Body of pancreas (tissue), 4 donors: Measurements from ENCODE around the gene MUC5B. TPM values are rescaled to one million over a fixed set of nuclear protein-coding genes. Genes with fewer than 3 reads are reported as not detected.
"Not testable (repeated sequence)": the region's sequence is repeated elsewhere in the genome, so short reads cannot be mapped to it uniquely, and the experiment has no call there.

ENCODE experiments used
- ATAC-seq: fragments of 150-250 bp; one replicate; pipeline ENCODE4 v1.9.1; 2016
- DNase-seq, 4 donors: peaks; one replicate each; pipeline ENCODE4 v3.0.0-alpha.2; 2019
- H3K27ac ChIP-seq, 4 donors: fragments of 200-600 bp; sonication (generic); 1 replicate in 3 of 4; 2 replicates in 1 of 4; pipeline versions ENCODE4 v1.5.1 to v1.6.1; 2016 to 2019; ENCODE audit warnings: mild to moderate bottlenecking in 1 of 4, mixed read lengths in 1 of 4, moderate library complexity in 1 of 4
- H3K27me3 ChIP-seq, 2 donors: fragments of 200-600 bp; sonication (generic); one replicate each; pipeline ENCODE4 v1.6.0; 2016; ENCODE audit warnings: mild to moderate bottlenecking in 1 of 2
- H3K36me3 ChIP-seq, 2 donors: fragments of 200-600 bp; sonication (generic); replicated peaks in 1 of 2; 2 replicates each; pipeline ENCODE4 v1.5.1; 2016; ENCODE audit warnings: low read depth in 2 of 2; ENCODE audit not compliant: insufficient read depth in 1 of 2
- H3K4me1 ChIP-seq: fragments of 200-600 bp; sonication (generic); one replicate; pipeline ENCODE4 v1.6.0; 2016
- H3K4me3 ChIP-seq, 2 donors: fragments of 200-600 bp; sonication (generic); 1 replicate in 1 of 2; 2 replicates in 1 of 2; pipeline ENCODE4 v1.5.1; 2016 to 2019
- H3K9me3 ChIP-seq, 3 donors: fragments of 200-600 bp; sonication (generic); 1 replicate in 2 of 3; 2 replicates in 1 of 3; pipeline ENCODE4 v1.5.1; 2016
- POLR2A ChIP-seq, 3 donors: fragments of 450-650 bp; IDR thresholded peaks; one replicate each; pipeline ENCODE4 v1.6.1; 2016; ENCODE audit warnings: antibody characterized with exemption in 3 of 3, mild to moderate bottlenecking in 2 of 3
- WGBS, 2 donors: methylation state at CpG; one replicate each; pipeline ENCODE4 v1.1.5; 2017; 5-methylcytosine and 5-hydroxymethylcytosine counted together
- intact Hi-C: fragments of 100-400 bp; cut with DNase I; formaldehyde crosslinking; loops from one replicate; pipeline ENCODE4 v1.15.1; 2023
- total RNA-seq, 2 donors: library from RNA; depleted of rRNA; stranded (reverse); fragments of >200 nt; gene quantifications; one replicate each; pipeline ENCODE4 v1.1.0, GENCODE V29; 2016
- TF ChIP-seq, protein P1 (sequence below), 7 experiments: fragments of 450-650 bp in 4 of 7; fragments of 200-600 bp in 3 of 7; sonication (generic) in 3 of 7; IDR thresholded peaks; one replicate each; pipeline ENCODE4 v1.5.1; 2016 to 2019; ENCODE audit warnings: antibody characterized with exemption in 7 of 7

MUC5B gene
- total RNA-seq, 2 donors from 2014 or later, result 4.6 to 11.4 TPM

GRCh38 chr11:1208144-1208393 lies 14.8 kb upstream of the MUC5B start:
- no peak for ATAC-seq
- H3K36me3 ChIP-seq, result no peaks in the 10 kb centered on the region
- peaks cover 3% of the 10 kb centered on the region for H3K4me1 ChIP-seq
- intact Hi-C loops, result loop anchor here (10.0 kb wide), 1 partner anchor 187 kb away; no protein-coding TSS in a partner anchor
- H3K27me3 ChIP-seq, result peaks cover 0 to 5% of the 10 kb centered on the region in 2 donors
- H3K4me3 ChIP-seq, result no peak overlapping the region
- TF ChIP-seq, protein P1, sequence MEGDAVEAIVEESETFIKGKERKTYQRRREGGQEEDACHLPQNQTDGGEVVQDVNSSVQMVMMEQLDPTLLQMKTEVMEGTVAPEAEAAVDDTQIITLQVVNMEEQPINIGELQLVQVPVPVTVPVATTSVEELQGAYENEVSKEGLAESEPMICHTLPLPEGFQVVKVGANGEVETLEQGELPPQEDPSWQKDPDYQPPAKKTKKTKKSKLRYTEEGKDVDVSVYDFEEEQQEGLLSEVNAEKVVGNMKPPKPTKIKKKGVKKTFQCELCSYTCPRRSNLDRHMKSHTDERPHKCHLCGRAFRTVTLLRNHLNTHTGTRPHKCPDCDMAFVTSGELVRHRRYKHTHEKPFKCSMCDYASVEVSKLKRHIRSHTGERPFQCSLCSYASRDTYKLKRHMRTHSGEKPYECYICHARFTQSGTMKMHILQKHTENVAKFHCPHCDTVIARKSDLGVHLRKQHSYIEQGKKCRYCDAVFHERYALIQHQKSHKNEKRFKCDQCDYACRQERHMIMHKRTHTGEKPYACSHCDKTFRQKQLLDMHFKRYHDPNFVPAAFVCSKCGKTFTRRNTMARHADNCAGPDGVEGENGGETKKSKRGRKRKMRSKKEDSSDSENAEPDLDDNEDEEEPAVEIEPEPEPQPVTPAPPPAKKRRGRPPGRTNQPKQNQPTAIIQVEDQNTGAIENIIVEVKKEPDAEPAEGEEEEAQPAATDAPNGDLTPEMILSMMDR (IDR thresholded peaks at IDR 0.05), result no peak
- no peak for TF ChIP-seq POLR2A (IDR thresholded peaks at IDR 0.05)
- DNase-seq, result peak in 1 of 4 donors; percentile 9
- H3K27ac ChIP-seq, result no peak overlapping the region
- H3K9me3 ChIP-seq, result peaks cover 0 to 9% (median 0%) of the 10 kb centered on the region in 3 donors
- WGBS, 2 donors, result 82 to 91% methylated on average over 5 to 6 of the region's 6 CpGs

- Histone ChIP-seq H3K27me3 (peaks cover 0 to 5% of the 10 kb centered on the region in 2 donors), H3K27ac (no peak overlapping the region), H3K9me3 (peaks cover 0 to 9% (median 0%) of the 10 kb centered on the region in 3 donors), H3K36me3 (no peaks in the 10 kb centered on the region), H3K4me3 (no peak overlapping the region), H3K4me1 (no peaks in the 10 kb centered on the region)
- ATAC-seq, result no peak
- TF ChIP-seq, protein P1 (IDR thresholded peaks at IDR 0.05), result no peak
- no peak for TF ChIP-seq POLR2A (IDR thresholded peaks at IDR 0.05)
- DNase-seq, result peak in 2 of 4 donors; percentile 3 to 9
- 90 to 95% methylated on average over 14 to 36 of the region's 39 CpGs for WGBS, 2 donors
- intact Hi-C loops, result loop anchor here (10.0 kb wide), 1 partner anchor 186 kb away; no protein-coding TSS in a partner anchor
These were observed 14.2 kb upstream of the MUC5B start for GRCh38 chr11:1208394-1209261.

GRCh38 chr11:1209371-1210057 lies 13.4 kb upstream of the MUC5B start:
- Histone ChIP-seq H3K36me3 (no peaks in the 10 kb centered on the region), H3K4me3 (no peak overlapping the region), H3K9me3 (peaks cover 0 to 9% (median 0%) of the 10 kb centered on the region in 3 donors), H3K27ac (no peak overlapping the region), H3K4me1 (no peaks in the 10 kb centered on the region), H3K27me3 (no peaks in the 10 kb centered on the region)
- DNase-seq, result peak in 1 of 4 donors; percentile 7
- ATAC-seq, result no peak
- WGBS, 2 donors, result 89 to 91% methylated on average over 13 to 17 of the region's 17 CpGs
- intact Hi-C loops, result loop anchor here (10.0 kb wide), 1 partner anchor 185 kb away; no protein-coding TSS in a partner anchor
- TF ChIP-seq, protein P1 (IDR thresholded peaks at IDR 0.05), result no peak
- no peak for TF ChIP-seq POLR2A (IDR thresholded peaks at IDR 0.05)

DNA sequence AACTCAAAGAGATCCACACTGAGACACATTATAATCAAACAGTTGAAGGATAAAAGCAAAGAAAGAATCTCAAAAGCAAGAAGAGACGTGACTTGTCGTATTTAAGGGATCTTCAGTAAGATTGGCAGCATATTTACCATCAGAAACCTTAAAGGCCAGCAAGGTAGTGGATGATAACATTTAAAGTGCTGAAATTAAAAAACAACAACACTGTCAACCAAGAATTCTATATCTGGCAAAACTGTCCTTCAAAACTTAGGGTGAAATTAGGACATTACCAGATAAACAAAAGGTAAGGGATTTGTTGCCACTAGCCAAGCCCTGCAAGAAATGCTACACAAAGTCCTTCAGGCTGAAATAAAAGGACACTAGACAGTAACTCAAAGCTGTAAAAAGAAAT lies 11.0 kb upstream of the MUC5B start:
- ATAC-seq (no peak), DNase-seq (no peak)
- intact Hi-C loops, result no loop called here
- no peak overlapping the region for H3K4me3 ChIP-seq
- TF ChIP-seq, protein P1 (IDR thresholded peaks at IDR 0.05), result no peak
- no peak for TF ChIP-seq POLR2A (IDR thresholded peaks at IDR 0.05)
- WGBS, 2 donors, result 80 to 82% methylated on average over 2 of the region's 2 CpGs
- peaks cover 0 to 9% (median 0%) of the 10 kb centered on the region in 3 donors for H3K9me3 ChIP-seq
- H3K4me1 ChIP-seq, result no peaks in the 10 kb centered on the region
- no peaks in the 10 kb centered on the region for H3K27me3 ChIP-seq
- no peaks in the 10 kb centered on the region for H3K36me3 ChIP-seq
- H3K27ac ChIP-seq, result no peak overlapping the region

DNA sequence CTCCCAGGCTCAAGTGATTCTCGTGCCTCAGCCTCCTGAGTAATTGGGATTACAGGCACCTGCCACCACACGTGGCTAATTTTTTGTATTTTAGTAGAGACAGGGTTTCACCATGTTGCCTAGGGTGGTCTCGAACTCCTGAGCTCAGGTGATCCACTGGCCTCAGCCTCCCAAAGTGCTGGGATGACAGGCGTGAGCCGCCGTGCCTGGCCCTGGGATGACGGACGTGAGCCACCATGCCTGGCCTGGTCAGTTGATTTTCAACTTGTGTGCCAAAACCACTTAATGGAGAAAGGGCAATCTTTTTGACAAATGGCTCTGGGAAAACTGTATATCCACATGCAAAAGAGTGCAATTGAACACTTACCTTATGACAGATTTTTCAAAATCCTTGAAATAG lies 7.0 kb upstream of the MUC5B start:
- H3K4me3 ChIP-seq, H3K9me3 ChIP-seq, H3K27me3 ChIP-seq, H3K4me1 ChIP-seq, H3K27ac ChIP-seq, H3K36me3 ChIP-seq, ATAC-seq, intact Hi-C loops: not testable (repeated sequence)
- peak in 1 of 4 donors; percentile 2 for DNase-seq
- WGBS, 2 donors, result 80 to 86% methylated on average over 7 to 8 of the region's 8 CpGs
